GM12892 (cell line): ENCODE results near the gene SBK1.

Experiments
- DNase-seq: peaks from one replicate; pipeline ENCODE4 v3.0.0; 2011; ENCODE audit not compliant: insufficient read length
- FAIRE-seq: peaks from 2 replicates; lab custom pipeline; 2011; peaks lifted over from hg19 to GRCh38; lab: Jason Lieb, UNC
- POLR2A ChIP-seq: IDR thresholded peaks from 2 replicates; pipeline ENCODE4 v1.6.1; 2011; ENCODE audit warnings: low read depth, low read length, control low read depth
- POLR2AphosphoS5 ChIP-seq: IDR thresholded peaks from 2 replicates; pipeline ENCODE4 v1.6.1; 2011; ENCODE audit warnings: low read depth, low read length, control low read depth
- TAF1 ChIP-seq: IDR thresholded peaks from 2 replicates; pipeline ENCODE4 v1.6.1; 2011; ENCODE audit warnings: low read depth, mild to moderate bottlenecking, control low read depth, low read length, borderline replicate concordance

Gene SBK1

GRCh38 chr16:28297784-28298510 is 5.6 kb downstream of the SBK1 start:
- TF ChIP-seq POLR2A (no peak), POLR2AphosphoS5 (no peak)
- FAIRE-seq, result no peak
- no peak for DNase-seq

- DNase-seq (no peak), FAIRE-seq (no peak)
- TF ChIP-seq POLR2A (no peak), POLR2AphosphoS5 (no peak), TAF1 (no peak)
These were observed 6.2 kb downstream of the SBK1 start for GRCh38 chr16:28298511-28298878.

GRCh38 chr16:28300327-28300726 is 8.0 kb downstream of the SBK1 start:
- TF ChIP-seq POLR2A (no peak), POLR2AphosphoS5 (no peak), TAF1 (no peak)
- FAIRE-seq (no peak), DNase-seq (no peak)

GRCh38 chr16:28301154-28301553 is 8.8 kb downstream of the SBK1 start:
- FAIRE-seq, result no peak
- DNase-seq, result no peak
- no peak for TF ChIP-seq POLR2A
- no peak for TF ChIP-seq TAF1
- no peak for TF ChIP-seq POLR2AphosphoS5

DNA sequence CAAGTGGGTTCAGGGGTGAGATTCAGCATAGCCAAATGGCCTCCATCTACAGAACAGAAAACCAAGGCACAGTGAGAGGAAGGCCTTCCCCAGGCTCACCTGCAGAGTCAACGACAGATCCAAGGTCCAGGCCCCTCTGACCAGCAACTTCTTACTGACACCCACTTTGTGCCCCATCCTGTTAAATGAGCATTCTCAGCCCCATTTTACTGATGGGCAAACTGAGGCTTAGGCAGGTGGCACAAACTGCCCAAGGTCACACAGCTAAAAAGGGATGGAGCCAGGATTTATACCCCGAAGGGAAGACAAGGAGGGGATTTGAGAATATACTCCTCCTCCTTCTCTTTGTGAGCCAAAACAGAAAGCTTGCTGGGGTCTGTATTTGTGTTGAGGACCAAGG is 9.3 kb downstream of the SBK1 start:
- TF ChIP-seq POLR2A, result no peak
- no peak for TF ChIP-seq TAF1
- TF ChIP-seq POLR2AphosphoS5, result no peak
- DNase-seq (no peak), FAIRE-seq (no peak)

- FAIRE-seq, result no peak
- TF ChIP-seq POLR2A, result no peak
- TF ChIP-seq POLR2AphosphoS5, result no peak
- TF ChIP-seq TAF1, result no peak
- DNase-seq, result no peak
These were observed 10.8 kb downstream of the SBK1 start for GRCh38 chr16:28303132-28303531.

DNA sequence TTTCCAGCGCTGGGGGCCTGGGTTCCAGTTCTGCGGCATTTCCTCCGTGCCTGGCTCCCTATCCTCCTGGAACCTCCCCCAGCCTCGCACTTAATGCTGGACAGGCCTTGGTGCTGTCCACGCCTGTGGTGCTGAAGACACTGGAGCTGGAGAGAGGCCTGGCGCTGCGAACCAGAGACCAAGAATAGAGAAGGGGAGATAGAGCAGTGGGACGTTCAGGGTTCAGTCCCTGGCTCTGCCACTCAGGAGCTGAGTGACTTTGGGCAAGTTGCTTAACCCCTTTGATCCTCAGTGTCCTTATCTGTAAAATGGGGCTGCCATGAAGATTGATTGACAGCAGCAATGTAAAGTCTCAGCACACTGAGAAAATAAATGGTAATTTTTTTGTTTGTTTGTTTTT is 11.9 kb downstream of the SBK1 start:
- no peak for TF ChIP-seq TAF1
- TF ChIP-seq POLR2AphosphoS5, result no peak
- no peak for TF ChIP-seq POLR2A
- no peak for FAIRE-seq
- DNase-seq, result no peak

GRCh38 chr16:28307936-28308335 is 15.6 kb downstream of the SBK1 start:
- FAIRE-seq (no peak), DNase-seq (no peak)
- TF ChIP-seq TAF1 (no peak), POLR2AphosphoS5 (no peak), POLR2A (no peak)

DNA sequence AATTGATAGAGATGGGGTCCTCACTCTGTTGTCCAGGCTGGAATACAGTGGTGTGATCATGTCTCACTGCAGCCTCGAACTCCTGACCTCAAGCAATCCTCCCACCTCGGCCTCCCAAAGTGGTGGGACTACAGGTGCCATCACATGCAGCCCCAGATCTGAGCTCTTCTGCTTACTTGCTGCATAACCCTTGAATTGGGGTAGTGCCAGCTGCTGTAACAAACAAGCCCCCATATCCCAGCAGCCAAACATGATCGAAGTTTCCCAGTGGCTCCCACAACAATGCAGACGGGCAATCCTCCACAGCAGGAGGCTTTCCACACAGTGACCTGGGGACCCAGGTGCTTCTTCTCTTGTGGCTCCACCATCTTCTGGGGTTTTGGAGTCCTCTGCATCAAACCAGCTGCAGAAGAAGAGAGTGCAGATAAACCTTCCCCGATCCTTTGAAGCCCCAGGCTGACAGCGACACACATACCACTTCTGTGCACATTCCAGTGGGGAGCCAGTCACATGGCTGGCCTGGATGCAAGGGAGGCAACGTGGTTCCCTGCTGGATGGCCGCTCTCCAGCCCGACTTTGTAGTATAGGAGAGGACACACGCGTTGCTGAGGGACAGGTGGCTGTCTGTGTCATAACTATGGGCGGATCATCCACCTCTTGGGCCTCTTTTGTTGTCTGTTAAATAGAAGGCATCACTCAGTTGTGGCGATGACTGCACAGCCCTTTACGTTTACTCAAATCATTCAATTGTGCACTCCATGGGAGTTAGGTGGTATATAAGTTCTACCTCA is 16.7 kb downstream of the SBK1 start:
- TF ChIP-seq POLR2A (no peak), POLR2AphosphoS5 (no peak), TAF1 (no peak)
- FAIRE-seq, result no peak
- DNase-seq, result no peak

GRCh38 chr16:28309811-28310311 is 17.5 kb downstream of the SBK1 start:
- TF ChIP-seq TAF1 (no peak), POLR2AphosphoS5 (no peak), POLR2A (no peak)
- DNase-seq, result no peak
- FAIRE-seq, result peak; percentile 67

GRCh38 chr16:28310796-28311195 is 18.5 kb downstream of the SBK1 start:
- FAIRE-seq (no peak), DNase-seq (no peak)
- TF ChIP-seq POLR2A, result no peak
- TF ChIP-seq POLR2AphosphoS5, result no peak
- no peak for TF ChIP-seq TAF1

GRCh38 chr16:28311413-28311812 is 19.1 kb downstream of the SBK1 start:
- DNase-seq (no peak), FAIRE-seq (no peak)
- TF ChIP-seq POLR2A (no peak), POLR2AphosphoS5 (no peak), TAF1 (no peak)

GRCh38 chr16:28311913-28312312 is 19.6 kb downstream of the SBK1 start:
- no peak for DNase-seq
- no peak for FAIRE-seq
- TF ChIP-seq POLR2AphosphoS5 (no peak), TAF1 (no peak), POLR2A (no peak)
